Activated naive CD4-positive, alpha-beta T cell treated with anti-CD3 and anti-CD28 coated beads for 36 hours (primary cell): Measurements from ENCODE around the gene SLC10A1. TPM values are rescaled to one million over a fixed set of nuclear protein-coding genes. Genes with fewer than 3 reads are reported as not detected.

ENCODE experiments used
- CTCF ChIA-PET: fragments of 350-600 bp; sonication (Branson Sonifier 250); formaldehyde crosslinking; loops from one replicate; lab custom pipeline; 2021; ENCODE audit warnings: antibody characterized with exemption; lab: Charles Lee
- DNase-seq: peaks from one replicate; pipeline ENCODE4 v3.0.0-alpha.2; 2020
- H3K27ac Mint-ChIP-seq: one replicate; pipeline ENCODE4 v1.8.0; 2021; ENCODE audit warnings: mild to moderate bottlenecking, mixed read lengths
- H3K27me3 Mint-ChIP-seq: one replicate; pipeline ENCODE4 v1.8.0; 2021; ENCODE audit warnings: low read depth, mixed read lengths
- H3K36me3 Mint-ChIP-seq: one replicate; pipeline ENCODE4 v1.8.0; 2021; ENCODE audit warnings: low read depth, mixed read lengths
- H3K4me1 Mint-ChIP-seq: one replicate; pipeline ENCODE4 v1.8.0; 2021; ENCODE audit warnings: low read depth, mixed read lengths
- H3K4me3 Mint-ChIP-seq: one replicate; pipeline ENCODE4 v1.8.0; 2021; ENCODE audit warnings: mild to moderate bottlenecking, moderate library complexity, mixed read lengths
- H3K9me3 Mint-ChIP-seq: one replicate; pipeline ENCODE4 v1.8.0; 2021; ENCODE audit warnings: mixed read lengths
- intact Hi-C: fragments of 100-400 bp; cut with micrococcal nuclease; formaldehyde crosslinking; loops from one replicate; pipeline ENCODE4 v1.15.1; 2023
- total RNA-seq, 2 experiments: library from RNA; stranded (reverse); gene quantifications; one replicate each; pipeline ENCODE4 v1.2.3, GENCODE V29; 2021

SLC10A1 gene
- total RNA-seq, 2 experiments from 2014 or later, result not detected

DNA sequence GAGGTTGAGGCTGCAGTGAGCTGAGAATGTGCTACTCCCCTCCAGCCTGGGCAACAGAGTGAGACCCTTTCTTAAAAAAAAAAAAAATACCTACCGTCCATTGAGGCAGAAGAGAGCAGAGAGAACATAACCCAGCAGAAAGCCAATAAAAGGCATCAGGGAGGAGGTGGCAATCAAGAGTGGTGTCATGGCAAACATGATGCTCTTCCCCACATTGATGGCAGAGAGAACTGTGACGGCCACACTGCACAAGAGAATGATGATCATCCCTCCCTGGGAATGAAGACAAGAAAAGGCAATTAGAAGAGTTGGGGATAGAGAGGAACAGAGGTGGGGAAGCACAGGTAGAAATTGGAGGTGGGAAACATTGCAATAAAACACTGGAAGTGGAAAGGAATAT lies 18.0 kb downstream of the SLC10A1 start:
- Mint-ChIP-seq H3K36me3 (peaks cover 39% of the 10 kb centered on the region), H3K4me3 (no peak overlapping the region)
- CTCF ChIA-PET, result no interaction called here

DNA sequence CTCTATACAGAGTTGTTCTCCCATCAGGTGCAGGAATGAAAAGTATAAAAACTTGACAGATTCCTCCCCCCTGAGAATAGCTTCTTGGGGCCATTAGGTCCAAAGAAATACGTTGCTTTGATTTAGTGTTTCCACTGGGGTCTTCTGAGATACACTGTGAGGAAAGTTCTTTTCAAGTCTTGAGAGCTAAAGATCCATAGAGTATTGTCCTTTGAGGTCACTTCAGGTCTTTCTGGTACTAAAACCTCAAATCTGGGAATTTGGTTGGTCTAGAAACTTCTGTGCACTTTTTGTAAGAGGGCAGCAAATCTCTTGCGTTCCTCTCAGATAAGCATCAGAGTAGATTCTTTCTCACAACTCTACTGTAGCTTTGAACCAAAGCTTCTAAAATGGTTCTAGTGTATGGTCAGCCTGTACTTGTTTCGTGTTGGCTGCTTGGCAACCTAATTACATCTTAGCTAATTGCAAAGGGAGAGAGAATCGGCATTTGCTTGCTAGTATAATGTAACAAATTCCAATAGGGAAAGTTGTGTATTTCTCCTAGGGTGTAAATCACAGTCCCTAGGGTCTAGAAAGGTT lies 20.1 kb downstream of the SLC10A1 start:
- no peaks in the 10 kb centered on the region for H3K9me3 Mint-ChIP-seq
- peaks cover 66% of the 10 kb centered on the region for H3K4me1 Mint-ChIP-seq
- CTCF ChIA-PET, result no interaction called here
- intact Hi-C loops, result no loop called here
- peaks cover 57% of the 10 kb centered on the region for H3K36me3 Mint-ChIP-seq
- H3K4me3 Mint-ChIP-seq, result no peak overlapping the region
- H3K27ac Mint-ChIP-seq, result peak overlapping the region; percentile 73
- no peak for DNase-seq
- no peaks in the 10 kb centered on the region for H3K27me3 Mint-ChIP-seq

More for the DNA sequence above, 18.0 kb downstream of the SLC10A1 start:
- Mint-ChIP-seq H3K4me1 (peaks cover 47% of the 10 kb centered on the region), H3K9me3 (no peaks in the 10 kb centered on the region), H3K27me3 (no peaks in the 10 kb centered on the region), H3K27ac (no peak overlapping the region)
- DNase-seq, result no peak
- intact Hi-C loops, result no loop called here

DNA sequence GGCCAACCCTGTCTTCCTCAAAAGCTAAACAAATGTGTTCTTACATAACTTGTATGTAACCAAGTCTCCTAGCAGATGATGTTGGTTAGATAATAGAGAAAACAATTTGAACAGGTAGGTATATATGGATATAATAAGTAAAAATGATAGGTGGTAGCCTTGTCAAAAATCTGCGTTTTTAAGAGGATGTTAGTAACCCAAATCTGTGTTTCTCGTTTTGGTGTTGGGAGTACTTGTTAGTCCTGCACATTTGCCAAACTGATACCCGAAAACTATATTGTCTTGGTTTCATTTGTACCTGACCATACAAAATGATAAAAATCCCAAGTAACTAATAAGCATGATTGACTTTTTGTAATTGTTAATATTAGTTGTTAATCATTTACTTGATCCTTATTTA lies 22.0 kb downstream of the SLC10A1 start:
- CTCF ChIA-PET, result no interaction called here
- no peak for DNase-seq
- Mint-ChIP-seq H3K4me3 (no peak overlapping the region), H3K4me1 (peaks cover 72% of the 10 kb centered on the region), H3K27ac (no peak overlapping the region), H3K36me3 (peaks cover 65% of the 10 kb centered on the region), H3K9me3 (no peaks in the 10 kb centered on the region), H3K27me3 (no peaks in the 10 kb centered on the region)
- intact Hi-C loops, result no loop called here

DNA sequence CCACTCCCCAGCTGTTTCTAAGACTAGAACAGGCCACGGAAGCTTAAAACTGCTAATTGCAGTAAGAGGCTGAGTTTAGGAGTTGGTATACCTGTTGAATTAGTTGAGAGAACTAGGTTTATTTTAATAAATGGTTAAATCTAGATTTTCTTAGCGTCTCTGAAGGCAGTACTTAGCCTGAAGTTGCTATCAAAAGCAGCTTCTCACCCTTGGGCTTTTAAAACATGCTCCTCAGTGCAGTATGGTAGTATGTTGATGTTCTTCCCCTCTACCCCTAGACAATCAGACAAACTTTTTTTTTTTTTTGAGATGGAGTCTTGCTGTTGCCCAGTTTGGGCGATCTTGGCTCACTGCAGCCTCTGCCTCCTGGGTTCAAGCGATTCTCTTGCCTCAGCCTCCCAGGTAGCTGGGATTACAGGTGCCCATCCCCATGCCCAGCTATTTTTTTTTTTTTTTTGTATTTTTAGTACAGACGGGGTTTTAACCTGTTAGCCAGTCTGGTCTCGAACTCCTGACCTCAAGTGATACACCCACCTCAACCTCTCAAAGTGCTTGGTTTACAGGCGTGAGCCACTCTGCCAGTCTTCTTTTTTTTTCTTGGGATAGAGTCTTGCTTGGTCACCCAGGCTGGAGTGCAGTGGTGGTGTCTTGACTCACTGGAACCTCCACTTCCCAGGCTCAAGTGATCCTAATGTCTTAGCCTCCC lies 23.3 kb downstream of the SLC10A1 start:
- intact Hi-C loops, result no loop called here
- no peak overlapping the region for H3K4me3 Mint-ChIP-seq
- H3K27ac Mint-ChIP-seq, result peak overlapping the region; percentile 61
- DNase-seq, result no peak
- no peaks in the 10 kb centered on the region for H3K9me3 Mint-ChIP-seq
- peaks cover 81% of the 10 kb centered on the region for H3K4me1 Mint-ChIP-seq
- CTCF ChIA-PET, result interaction anchor here (0.6 to 1.3 kb wide), 4 partner anchors 28 to 1108 kb away, joined by 3 to 4 read pairs (median 3); no protein-coding TSS in a partner anchor
- H3K27me3 Mint-ChIP-seq, result no peaks in the 10 kb centered on the region
- H3K36me3 Mint-ChIP-seq, result peaks cover 75% of the 10 kb centered on the region

DNA sequence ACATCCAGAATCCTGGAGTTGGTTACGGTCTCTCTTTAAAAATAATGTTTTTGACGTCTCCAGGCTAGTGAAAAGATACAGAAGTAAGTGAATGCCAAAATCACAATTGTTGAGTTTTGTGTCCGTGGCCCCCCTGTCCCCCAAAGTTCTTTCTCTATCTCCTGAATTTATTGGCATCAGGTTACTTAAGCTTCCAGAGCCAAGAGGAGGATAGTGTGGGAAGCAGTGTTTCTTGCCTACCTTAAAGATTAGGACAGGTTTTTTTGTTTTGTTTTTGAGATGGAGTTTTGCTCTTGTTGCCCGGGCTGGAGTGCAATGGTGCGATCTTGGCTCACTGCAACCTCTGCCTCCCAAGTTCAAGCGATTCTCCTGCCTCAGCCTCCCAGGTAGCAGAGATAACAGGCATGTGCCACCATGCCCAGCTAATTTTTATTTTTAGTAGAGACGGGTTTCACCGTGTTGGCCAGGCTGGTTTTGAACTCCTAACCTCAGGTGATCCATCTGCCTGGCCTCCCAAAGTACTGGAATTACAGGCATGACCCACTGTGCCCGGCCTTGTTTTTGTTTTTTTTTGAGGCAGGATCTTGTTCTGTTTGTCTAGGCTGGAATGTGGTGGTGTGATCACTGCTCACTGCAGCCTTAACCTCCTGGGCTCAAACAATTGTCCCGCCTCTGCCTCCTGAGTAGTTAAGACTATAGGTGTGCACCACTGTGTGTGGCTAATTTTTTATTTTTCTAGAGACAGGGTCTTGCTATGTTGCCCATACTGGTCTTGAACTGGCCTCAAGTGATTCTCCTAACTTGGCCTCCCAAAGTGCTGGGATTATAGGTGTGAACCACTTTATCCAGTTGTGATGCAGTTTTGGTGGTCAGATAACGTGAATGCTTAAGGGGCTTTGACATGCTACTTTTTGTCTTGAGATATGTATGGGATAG lies 24.7 kb downstream of the SLC10A1 start:
- peaks cover 85% of the 10 kb centered on the region for H3K4me1 Mint-ChIP-seq
- H3K36me3 Mint-ChIP-seq, result peaks cover 85% of the 10 kb centered on the region
- peak overlapping the region; percentile 63 for H3K27ac Mint-ChIP-seq
- no peaks in the 10 kb centered on the region for H3K27me3 Mint-ChIP-seq
- H3K4me3 Mint-ChIP-seq, result no peak overlapping the region
- intact Hi-C loops, result no loop called here
- no peaks in the 10 kb centered on the region for H3K9me3 Mint-ChIP-seq
- CTCF ChIA-PET, result interaction anchor here (0.6 to 1.1 kb wide), 3 partner anchors 46 to 203 kb away, joined by 3 to 5 read pairs (median 5); no protein-coding TSS in a partner anchor
- no peak for DNase-seq

- CTCF ChIA-PET, result interaction anchor here (1.1 kb wide), 1 partner anchor 47 kb away, joined by 3 read pairs; no protein-coding TSS in a partner anchor
- Mint-ChIP-seq H3K36me3 (peaks cover 79% of the 10 kb centered on the region), H3K27me3 (no peaks in the 10 kb centered on the region), H3K4me1 (peaks cover 79% of the 10 kb centered on the region), H3K4me3 (no peak overlapping the region), H3K27ac (peak overlapping the region; percentile 69), H3K9me3 (no peaks in the 10 kb centered on the region)
- intact Hi-C loops, result no loop called here
- DNase-seq, result no peak
Observed at GRCh38 chr14:69771136-69771535, 25.9 kb downstream of the SLC10A1 start.

DNA sequence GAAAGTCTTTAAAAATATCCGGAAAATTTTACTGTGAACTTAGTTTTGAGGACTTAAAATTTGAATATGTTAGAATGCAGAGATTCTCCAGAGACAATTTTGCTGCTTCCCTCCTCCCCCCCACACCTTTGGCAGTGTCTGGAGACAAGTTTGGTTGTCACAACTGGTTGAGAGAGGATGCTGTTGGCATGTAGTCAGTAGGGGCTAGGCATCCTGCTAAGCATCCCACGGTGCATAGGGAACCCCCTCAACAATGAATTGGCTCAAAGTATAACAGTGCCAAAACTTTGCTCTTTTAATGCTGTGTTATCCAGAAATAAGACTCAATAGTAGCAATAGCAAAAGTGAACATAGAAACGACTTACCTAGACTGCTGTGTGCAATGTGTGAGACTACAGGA lies 26.5 kb downstream of the SLC10A1 start:
- Mint-ChIP-seq H3K4me1 (peaks cover 78% of the 10 kb centered on the region), H3K27me3 (no peaks in the 10 kb centered on the region), H3K4me3 (no peak overlapping the region), H3K9me3 (peaks cover 4% of the 10 kb centered on the region), H3K27ac (peak overlapping the region; percentile 69), H3K36me3 (peaks cover 76% of the 10 kb centered on the region)
- CTCF ChIA-PET, result no interaction called here
- intact Hi-C loops, result no loop called here
- DNase-seq, result no peak

DNA sequence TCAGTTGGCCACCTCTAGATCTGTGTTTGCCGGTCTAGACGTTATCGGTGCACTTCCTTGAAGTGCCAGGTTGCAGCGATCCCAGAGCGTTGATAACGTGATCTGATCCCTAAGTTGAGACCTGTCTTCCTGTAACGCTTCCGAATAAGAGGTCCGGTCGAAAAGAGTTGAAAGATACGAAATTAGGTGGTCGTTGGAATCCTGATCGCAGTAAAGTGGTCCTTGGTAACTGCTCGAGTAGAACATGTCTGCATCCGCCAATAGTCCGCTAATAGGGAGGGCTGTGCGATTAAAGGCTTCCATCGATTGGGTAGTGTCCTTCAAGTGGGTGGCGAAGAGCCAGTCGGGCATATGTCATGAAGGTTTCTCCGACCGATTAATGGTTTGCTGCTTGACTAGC lies 27.4 kb downstream of the SLC10A1 start:
- CTCF ChIA-PET, result no interaction called here
- intact Hi-C loops, result loop anchor here (5.0 kb wide), 2 partner anchors 792 to 888 kb away; partner anchors contain the start of gene ACTN1
- H3K27me3 Mint-ChIP-seq, result no peaks in the 10 kb centered on the region
- no peak for DNase-seq
- no peak overlapping the region for H3K27ac Mint-ChIP-seq
- peaks cover 69% of the 10 kb centered on the region for H3K36me3 Mint-ChIP-seq
- peaks cover 4% of the 10 kb centered on the region for H3K9me3 Mint-ChIP-seq
- H3K4me1 Mint-ChIP-seq, result peaks cover 73% of the 10 kb centered on the region
- peak overlapping the region; percentile 41 for H3K4me3 Mint-ChIP-seq

GRCh38 chr14:69768873-69769272 lies 28.2 kb downstream of the SLC10A1 start:
- Mint-ChIP-seq H3K9me3 (peaks cover 9% of the 10 kb centered on the region), H3K27ac (peak overlapping the region; percentile 100), H3K4me3 (peak overlapping the region; percentile 97), H3K27me3 (no peaks in the 10 kb centered on the region), H3K4me1 (peaks cover 74% of the 10 kb centered on the region), H3K36me3 (peaks cover 68% of the 10 kb centered on the region)
- intact Hi-C loops, result loop anchor here (5.0 kb wide), 2 partner anchors 792 to 888 kb away; partner anchors contain the start of gene ACTN1
- no peak for DNase-seq
- CTCF ChIA-PET, result no interaction called here

- CTCF ChIA-PET, result interaction anchor here (0.8 to 1.2 kb wide), 3 partner anchors 12 to 41 kb away, joined by 3 read pairs; no protein-coding TSS in a partner anchor
- H3K9me3 Mint-ChIP-seq, result peaks cover 11% of the 10 kb centered on the region
- peak overlapping the region; percentile 97 for H3K4me3 Mint-ChIP-seq
- intact Hi-C loops, result loop anchor here (1.0 to 5.0 kb wide), 12 partner anchors 21 to 1119 kb away; partner anchors contain the start of genes ACTN1, DCAF5, ERH and MAP3K9
- no peaks in the 10 kb centered on the region for H3K27me3 Mint-ChIP-seq
- peak; percentile 95 for DNase-seq
- H3K4me1 Mint-ChIP-seq, result peaks cover 75% of the 10 kb centered on the region
- H3K27ac Mint-ChIP-seq, result peak overlapping the region; percentile 100
- peaks cover 59% of the 10 kb centered on the region for H3K36me3 Mint-ChIP-seq
Observed at GRCh38 chr14:69767369-69767999, 29.6 kb downstream of the SLC10A1 start.

DNA sequence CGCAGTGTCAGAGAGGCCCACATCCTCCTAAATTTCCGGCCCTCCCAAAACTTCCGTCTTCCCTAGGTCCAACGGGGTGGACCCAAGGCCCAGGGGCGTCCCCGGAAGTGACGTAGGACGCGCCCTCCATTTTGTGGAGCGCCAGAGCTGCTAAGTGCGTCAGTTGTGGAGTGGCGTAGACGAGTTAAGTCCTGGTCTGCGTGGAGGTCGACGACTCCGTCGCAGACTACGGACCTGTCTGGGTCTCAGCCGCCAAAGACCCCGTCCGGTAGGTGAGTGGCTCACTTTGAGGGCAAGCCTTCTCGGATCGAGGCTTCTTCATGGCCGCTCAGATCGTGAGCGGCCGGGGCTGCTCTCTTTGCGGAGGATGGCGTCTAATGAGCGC lies 30.1 kb downstream of the SLC10A1 start, which contains the start of gene SRSF5:
Gene SRSF5, plus strand, starts transcription at position 159 of the 385 bp plus-strand sequence. CDS start 1,015 bp downstream, outside the sequence.
- peak within 1 kb of the TSS; percentile 97 for H3K4me3 Mint-ChIP-seq
- H3K9me3 Mint-ChIP-seq, result peaks cover 11% of the 10 kb centered on the region
- CTCF ChIA-PET, result interaction anchor here (0.8 to 1.3 kb wide), 6 partner anchors 36 to 261 kb away, joined by 3 to 5 read pairs (median 3); no protein-coding TSS in a partner anchor
- peak; percentile 95 for DNase-seq
- H3K27ac Mint-ChIP-seq, result peak within 1 kb of the TSS; percentile 100
- peaks cover 75% of the 10 kb centered on the region for H3K4me1 Mint-ChIP-seq
- no peaks in the 10 kb centered on the region for H3K27me3 Mint-ChIP-seq
- H3K36me3 Mint-ChIP-seq, result peaks cover 54% of the 10 kb centered on the region
- intact Hi-C loops, result loop anchor here (1.0 to 5.0 kb wide), 12 partner anchors 21 to 1119 kb away; partner anchors contain the start of genes ACTN1, DCAF5, ERH and MAP3K9
